ENCODE results near the gene SHC3. TPM values are rescaled to one million over a fixed set of nuclear protein-coding genes. Genes with fewer than 3 reads are reported as not detected.

Gene SHC3
- total RNA-seq, 4 donors from 2014 or later: 2.2 to 4.0 (median 3.1) TPM

GRCh38 chr9:89143266-89143665 is 35.4 kb downstream of the SHC3 start:
- Histone ChIP-seq H3K9me3 (no peaks in the 10 kb centered on the region), H3K36me3 (no peaks in the 10 kb centered on the region), H3K4me1 (peaks cover 1 to 8% (median 5%) of the 10 kb centered on the region in 4 donors), H3K4me3 (no peak overlapping the region), H3K27me3 (no peaks in the 10 kb centered on the region), H3K27ac (replicated peaks in 1 of 4) (no peak overlapping the region)
- TF ChIP-seq POLR2AphosphoS5 (IDR thresholded peaks at IDR 0.05): no peak
- TF ChIP-seq, protein P1, sequence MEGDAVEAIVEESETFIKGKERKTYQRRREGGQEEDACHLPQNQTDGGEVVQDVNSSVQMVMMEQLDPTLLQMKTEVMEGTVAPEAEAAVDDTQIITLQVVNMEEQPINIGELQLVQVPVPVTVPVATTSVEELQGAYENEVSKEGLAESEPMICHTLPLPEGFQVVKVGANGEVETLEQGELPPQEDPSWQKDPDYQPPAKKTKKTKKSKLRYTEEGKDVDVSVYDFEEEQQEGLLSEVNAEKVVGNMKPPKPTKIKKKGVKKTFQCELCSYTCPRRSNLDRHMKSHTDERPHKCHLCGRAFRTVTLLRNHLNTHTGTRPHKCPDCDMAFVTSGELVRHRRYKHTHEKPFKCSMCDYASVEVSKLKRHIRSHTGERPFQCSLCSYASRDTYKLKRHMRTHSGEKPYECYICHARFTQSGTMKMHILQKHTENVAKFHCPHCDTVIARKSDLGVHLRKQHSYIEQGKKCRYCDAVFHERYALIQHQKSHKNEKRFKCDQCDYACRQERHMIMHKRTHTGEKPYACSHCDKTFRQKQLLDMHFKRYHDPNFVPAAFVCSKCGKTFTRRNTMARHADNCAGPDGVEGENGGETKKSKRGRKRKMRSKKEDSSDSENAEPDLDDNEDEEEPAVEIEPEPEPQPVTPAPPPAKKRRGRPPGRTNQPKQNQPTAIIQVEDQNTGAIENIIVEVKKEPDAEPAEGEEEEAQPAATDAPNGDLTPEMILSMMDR (IDR thresholded peaks at IDR 0.05): no peak
- no peak for TF ChIP-seq EP300 (IDR thresholded peaks at IDR 0.05)
- no peak for TF ChIP-seq POLR2A (IDR thresholded peaks at IDR 0.05; ENCODE audit: low read depth)
- intact Hi-C loops (cut with DNase I): loop anchor here (5.0 kb wide), 1 partner anchor 34 kb away; the partner anchor contains the start of gene SHC3
- DNase-seq (ENCODE audit: extremely low spot score): no peak
- WGBS: 93% methylated on average over 5 of the region's 5 CpGs

DNA sequence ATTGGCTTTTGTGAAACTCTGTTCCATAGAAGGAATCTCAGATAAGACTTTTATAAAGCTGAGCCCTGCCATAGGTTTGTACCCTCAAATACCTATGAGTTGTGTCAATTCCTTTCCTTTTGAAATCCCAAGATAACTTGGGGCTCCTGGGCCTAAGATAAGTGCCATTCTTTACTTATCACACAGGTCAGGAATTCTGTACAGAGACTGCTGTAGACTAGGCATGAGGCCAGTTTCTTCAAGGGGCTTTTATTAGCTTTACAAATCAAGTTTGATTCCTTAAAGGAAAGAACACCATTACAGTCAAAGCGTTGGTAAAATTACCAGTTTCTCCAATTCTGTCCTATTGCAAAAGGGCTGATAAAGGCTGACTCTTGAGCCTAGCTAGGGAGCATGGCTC is 39.2 kb downstream of the SHC3 start:
- Histone ChIP-seq H3K36me3 (no peaks in the 10 kb centered on the region), H3K27ac (replicated peaks in 1 of 4) (no peak overlapping the region), H3K9me3 (no peaks in the 10 kb centered on the region), H3K27me3 (no peaks in the 10 kb centered on the region), H3K4me3 (no peak overlapping the region), H3K4me1 (peaks cover 4 to 24% (median 17%) of the 10 kb centered on the region in 4 donors)
- 100% methylated on average over 1 of the region's 1 CpG for WGBS
- no peak for DNase-seq (ENCODE audit: extremely low spot score)
- TF ChIP-seq POLR2A (IDR thresholded peaks at IDR 0.05; ENCODE audit: low read depth): no peak
- TF ChIP-seq, protein P1 (IDR thresholded peaks at IDR 0.05): no peak
- TF ChIP-seq POLR2AphosphoS5 (IDR thresholded peaks at IDR 0.05): no peak
- no peak for TF ChIP-seq EP300 (IDR thresholded peaks at IDR 0.05)
- intact Hi-C loops (cut with DNase I): no loop called here

- H3K4me1 ChIP-seq: peaks cover 4 to 24% (median 17%) of the 10 kb centered on the region in 4 donors
- no peak for DNase-seq (ENCODE audit: extremely low spot score)
- no peaks in the 10 kb centered on the region for H3K9me3 ChIP-seq
- WGBS: 59% methylated on average over 3 of the region's 3 CpGs
- TF ChIP-seq POLR2AphosphoS5 (IDR thresholded peaks at IDR 0.05) (no peak), POLR2A (IDR thresholded peaks at IDR 0.05; ENCODE audit: low read depth) (no peak), EP300 (IDR thresholded peaks at IDR 0.05) (no peak)
- TF ChIP-seq, protein P1 (IDR thresholded peaks at IDR 0.05): no peak
- H3K27ac ChIP-seq (replicated peaks in 1 of 4): peak overlapping the region; percentile 36 to 60 (median 53)
- intact Hi-C loops (cut with DNase I): no loop called here
- H3K27me3 ChIP-seq: no peaks in the 10 kb centered on the region
- no peaks in the 10 kb centered on the region for H3K36me3 ChIP-seq
- H3K4me3 ChIP-seq: no peak overlapping the region
These were observed 39.9 kb downstream of the SHC3 start for GRCh38 chr9:89138463-89139390.

- intact Hi-C loops (cut with DNase I): no loop called here
- H3K9me3 ChIP-seq: no peaks in the 10 kb centered on the region
- no peaks in the 10 kb centered on the region for H3K27me3 ChIP-seq
- no peak for DNase-seq (ENCODE audit: extremely low spot score)
- 27% methylated on average over 8 of the region's 8 CpGs for WGBS
- TF ChIP-seq POLR2AphosphoS5 (IDR thresholded peaks at IDR 0.05): peak; percentile 57 to 76
- no peak for TF ChIP-seq POLR2A (IDR thresholded peaks at IDR 0.05; ENCODE audit: low read depth)
- no peak overlapping the region for H3K4me3 ChIP-seq
- H3K4me1 ChIP-seq: peaks cover 4 to 24% (median 17%) of the 10 kb centered on the region in 4 donors
- H3K36me3 ChIP-seq: no peaks in the 10 kb centered on the region
- H3K27ac ChIP-seq (replicated peaks in 1 of 4): peak overlapping the region; percentile 36 to 60 (median 53)
These were observed 40.8 kb downstream of the SHC3 start for GRCh38 chr9:89137542-89138462.
